ENCODE measurements around the gene PPP1R9A. TPM values are rescaled to one million over a fixed set of nuclear protein-coding genes. Genes with fewer than 3 reads are reported as not detected.

Gene PPP1R9A
- total and polyA plus RNA-seq, 2 donors from 2014 or later = 2.6 to 25.7 TPM

DNA sequence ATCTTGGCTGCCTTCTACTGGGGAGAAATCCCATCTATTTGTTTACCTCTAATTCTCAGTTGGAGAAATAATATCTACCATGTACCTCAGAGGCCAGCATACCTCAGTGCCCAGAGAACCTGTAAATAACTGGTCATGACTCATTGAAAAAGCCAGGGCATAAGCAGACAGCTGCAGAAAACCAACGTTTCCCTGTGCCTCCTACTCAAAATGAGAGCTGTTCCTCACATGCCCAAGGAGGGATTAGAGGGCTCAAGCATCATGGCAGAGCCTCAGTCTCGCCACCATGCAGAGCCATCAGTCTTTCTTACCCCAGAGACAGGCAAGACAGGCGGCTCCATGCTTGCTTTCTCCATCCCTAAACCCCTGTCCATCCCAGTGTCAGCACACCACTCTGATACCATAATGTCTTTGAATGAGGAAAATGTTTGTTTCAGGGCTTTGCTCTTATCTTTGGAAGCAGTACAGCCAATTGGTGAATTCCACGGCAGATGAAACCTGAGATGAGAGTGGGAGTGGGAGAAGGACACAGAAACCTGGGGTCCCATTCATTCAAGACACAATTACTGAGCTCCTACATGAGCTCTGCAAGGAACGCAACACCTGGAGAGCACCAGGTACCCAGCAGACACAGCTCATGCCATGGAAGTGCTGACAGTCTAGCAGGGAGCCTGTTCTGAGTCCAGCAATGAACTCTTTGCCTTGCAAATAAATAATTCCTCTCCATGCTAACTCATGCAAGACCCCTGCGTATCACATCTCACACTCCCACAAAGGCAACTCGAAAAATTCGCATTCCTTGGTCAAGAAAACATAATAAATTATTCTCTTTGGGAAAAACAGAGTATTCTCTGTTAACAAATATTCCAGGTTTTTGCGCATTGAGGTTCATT lies 395.9 kb downstream of the PPP1R9A start:
- H3K9ac ChIP-seq (ENCODE audit: low read length in 3 of 3) = no peak overlapping the region
- H3K9me3 ChIP-seq (ENCODE audit: control insufficient read depth in 2 of 3, insufficient read depth in 1 of 3, low read length in 3 of 3) = no peaks in the 10 kb centered on the region
- intact Hi-C loops (cut with DNase I) = no loop called here
- FAIRE-seq (no peak), DNase-seq (peak in 4 of 5 donors; percentile 67 to 90 (median 84))
- TF ChIP-seq, protein P1, sequence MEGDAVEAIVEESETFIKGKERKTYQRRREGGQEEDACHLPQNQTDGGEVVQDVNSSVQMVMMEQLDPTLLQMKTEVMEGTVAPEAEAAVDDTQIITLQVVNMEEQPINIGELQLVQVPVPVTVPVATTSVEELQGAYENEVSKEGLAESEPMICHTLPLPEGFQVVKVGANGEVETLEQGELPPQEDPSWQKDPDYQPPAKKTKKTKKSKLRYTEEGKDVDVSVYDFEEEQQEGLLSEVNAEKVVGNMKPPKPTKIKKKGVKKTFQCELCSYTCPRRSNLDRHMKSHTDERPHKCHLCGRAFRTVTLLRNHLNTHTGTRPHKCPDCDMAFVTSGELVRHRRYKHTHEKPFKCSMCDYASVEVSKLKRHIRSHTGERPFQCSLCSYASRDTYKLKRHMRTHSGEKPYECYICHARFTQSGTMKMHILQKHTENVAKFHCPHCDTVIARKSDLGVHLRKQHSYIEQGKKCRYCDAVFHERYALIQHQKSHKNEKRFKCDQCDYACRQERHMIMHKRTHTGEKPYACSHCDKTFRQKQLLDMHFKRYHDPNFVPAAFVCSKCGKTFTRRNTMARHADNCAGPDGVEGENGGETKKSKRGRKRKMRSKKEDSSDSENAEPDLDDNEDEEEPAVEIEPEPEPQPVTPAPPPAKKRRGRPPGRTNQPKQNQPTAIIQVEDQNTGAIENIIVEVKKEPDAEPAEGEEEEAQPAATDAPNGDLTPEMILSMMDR (IDR thresholded peaks at IDR 0.05; ENCODE audit: borderline replicate concordance, extremely low read depth, insufficient read depth) = no peak
- no peak overlapping the region for H3K27ac ChIP-seq (ENCODE audit: low read depth in 2 of 2, low read length in 2 of 2)
- no peaks in the 10 kb centered on the region for H3K27me3 ChIP-seq (ENCODE audit: control insufficient read depth, insufficient read depth, low read length)
- no peaks in the 10 kb centered on the region for H3K36me3 ChIP-seq (ENCODE audit: control insufficient read depth in 2 of 3, insufficient read depth in 3 of 3, low read length in 3 of 3)
- no peaks in the 10 kb centered on the region for H3K4me1 ChIP-seq (ENCODE audit: control insufficient read depth in 2 of 3, insufficient read depth in 2 of 3, low read depth in 1 of 3, low read length in 3 of 3)
- no peak overlapping the region for H3K4me3 ChIP-seq (ENCODE audit: low read length in 3 of 3)

DNA sequence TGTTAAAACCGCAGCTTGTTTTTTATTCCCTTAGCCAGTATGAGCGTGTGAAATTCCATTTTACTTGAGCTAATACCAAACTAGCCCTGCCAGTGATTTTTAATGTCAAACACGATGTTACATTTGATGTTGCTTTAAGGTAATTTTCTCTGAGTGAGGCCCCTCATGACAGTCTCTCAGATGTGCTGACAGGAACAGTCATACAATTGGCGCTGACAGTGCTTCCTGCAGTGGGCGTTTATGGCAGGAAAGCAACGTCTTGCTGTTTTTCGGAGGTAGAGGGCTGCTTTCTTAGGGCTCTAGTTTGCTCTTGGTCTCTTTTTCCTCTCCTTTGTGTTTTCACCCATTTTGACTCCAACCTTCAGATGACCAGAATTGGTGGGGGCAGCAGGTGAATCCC lies 397.6 kb downstream of the PPP1R9A start:
- FAIRE-seq = no peak
- TF ChIP-seq, protein P1 (IDR thresholded peaks at IDR 0.05; ENCODE audit: borderline replicate concordance, extremely low read depth, insufficient read depth) = no peak
- Histone ChIP-seq H3K27me3 (ENCODE audit: control insufficient read depth, insufficient read depth, low read length) (no peaks in the 10 kb centered on the region), H3K4me3 (ENCODE audit: low read length in 3 of 3) (no peak overlapping the region), H3K4me1 (ENCODE audit: control insufficient read depth in 2 of 3, insufficient read depth in 2 of 3, low read depth in 1 of 3, low read length in 3 of 3) (no peaks in the 10 kb centered on the region), H3K27ac (ENCODE audit: low read depth in 2 of 2, low read length in 2 of 2) (no peak overlapping the region), H3K9ac (ENCODE audit: low read length in 3 of 3) (no peak overlapping the region), H3K9me3 (ENCODE audit: control insufficient read depth in 2 of 3, insufficient read depth in 1 of 3, low read length in 3 of 3) (no peaks in the 10 kb centered on the region), H3K36me3 (ENCODE audit: control insufficient read depth in 2 of 3, insufficient read depth in 3 of 3, low read length in 3 of 3) (no peaks in the 10 kb centered on the region)
- DNase-seq = no peak
- intact Hi-C loops (cut with DNase I) = no loop called here

DNA sequence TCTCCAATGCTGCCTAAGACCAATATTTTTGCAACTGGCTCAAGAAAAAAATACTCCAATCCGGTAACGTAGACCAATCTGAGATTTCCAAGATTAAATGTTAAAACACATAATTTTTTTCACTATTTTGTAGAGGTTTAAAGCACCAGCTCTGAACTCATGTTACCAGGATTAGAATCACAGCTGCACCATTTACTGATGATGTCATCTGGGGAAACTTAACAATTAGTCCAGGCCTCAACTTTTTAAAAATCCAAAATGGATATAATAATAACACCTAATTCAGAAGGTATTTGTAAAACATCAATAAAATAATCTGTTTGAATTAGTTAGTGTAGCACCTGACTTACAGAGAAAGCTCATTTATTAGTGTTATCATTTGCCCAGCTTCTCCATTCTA lies 402.6 kb downstream of the PPP1R9A start:
- Histone ChIP-seq H3K9ac (ENCODE audit: low read length in 3 of 3) (no peak overlapping the region), H3K36me3 (ENCODE audit: control insufficient read depth in 2 of 3, insufficient read depth in 3 of 3, low read length in 3 of 3) (no peaks in the 10 kb centered on the region), H3K4me1 (ENCODE audit: control insufficient read depth in 2 of 3, insufficient read depth in 2 of 3, low read depth in 1 of 3, low read length in 3 of 3) (no peaks in the 10 kb centered on the region), H3K9me3 (ENCODE audit: control insufficient read depth in 2 of 3, insufficient read depth in 1 of 3, low read length in 3 of 3) (no peaks in the 10 kb centered on the region), H3K27me3 (ENCODE audit: control insufficient read depth, insufficient read depth, low read length) (no peaks in the 10 kb centered on the region), H3K27ac (ENCODE audit: low read depth in 2 of 2, low read length in 2 of 2) (no peak overlapping the region), H3K4me3 (ENCODE audit: low read length in 3 of 3) (no peak overlapping the region)
- intact Hi-C loops (cut with DNase I) = no loop called here
- no peak for DNase-seq
- TF ChIP-seq, protein P1 (IDR thresholded peaks at IDR 0.05; ENCODE audit: borderline replicate concordance, extremely low read depth, insufficient read depth) = no peak
- FAIRE-seq = no peak
